ENCODE measurements around the gene CYB561A3.

The CYB561A3 gene

GRCh38 chr11:61329871-61330270 lies 31.8 kb downstream of the CYB561A3 start:
- ATAC-seq (ENCODE audit: low read depth) (no peak), DNase-seq (ENCODE audit: low spot score) (no peak)
- H3K4me3 ChIP-seq (ENCODE audit: severe bottlenecking), result no peak overlapping the region
- H3K27me3 ChIP-seq (ENCODE audit: insufficient read depth, poor library complexity, severe bottlenecking), result no peaks in the 10 kb centered on the region
- TF ChIP-seq CTCF (IDR thresholded peaks at IDR 0.05; ENCODE audit: poor library complexity, severe bottlenecking), result no peak
- H3K27ac ChIP-seq (ENCODE audit: poor library complexity, severe bottlenecking), result no peak overlapping the region
- peaks cover 24% of the 10 kb centered on the region for H3K4me1 ChIP-seq (ENCODE audit: insufficient read depth, poor library complexity, severe bottlenecking)
- no peaks in the 10 kb centered on the region for H3K9me3 ChIP-seq (ENCODE audit: severe bottlenecking)
- H3K36me3 ChIP-seq (ENCODE audit: low read depth), result peaks cover 61% of the 10 kb centered on the region

- TF ChIP-seq CTCF (IDR thresholded peaks at IDR 0.05; ENCODE audit: poor library complexity, severe bottlenecking), result no peak
- ATAC-seq (ENCODE audit: low read depth) (no peak), DNase-seq (ENCODE audit: low spot score) (no peak)
- Histone ChIP-seq H3K4me3 (ENCODE audit: severe bottlenecking) (no peak overlapping the region), H3K27ac (ENCODE audit: poor library complexity, severe bottlenecking) (no peak overlapping the region), H3K36me3 (ENCODE audit: low read depth) (peaks cover 76% of the 10 kb centered on the region), H3K4me1 (ENCODE audit: insufficient read depth, poor library complexity, severe bottlenecking) (peaks cover 17% of the 10 kb centered on the region), H3K9me3 (ENCODE audit: severe bottlenecking) (no peaks in the 10 kb centered on the region), H3K27me3 (ENCODE audit: insufficient read depth, poor library complexity, severe bottlenecking) (no peaks in the 10 kb centered on the region)
Measured at GRCh38 chr11:61328351-61328750, 33.3 kb downstream of the CYB561A3 start.

- Histone ChIP-seq H3K27me3 (ENCODE audit: insufficient read depth, poor library complexity, severe bottlenecking) (no peaks in the 10 kb centered on the region), H3K36me3 (ENCODE audit: low read depth) (peaks cover 83% of the 10 kb centered on the region), H3K9me3 (ENCODE audit: severe bottlenecking) (no peaks in the 10 kb centered on the region), H3K4me3 (ENCODE audit: severe bottlenecking) (no peak overlapping the region), H3K27ac (ENCODE audit: poor library complexity, severe bottlenecking) (no peak overlapping the region), H3K4me1 (ENCODE audit: insufficient read depth, poor library complexity, severe bottlenecking) (peaks cover 17% of the 10 kb centered on the region)
- no peak for DNase-seq (ENCODE audit: low spot score)
- ATAC-seq (ENCODE audit: low read depth), result no peak
- no peak for TF ChIP-seq CTCF (IDR thresholded peaks at IDR 0.05; ENCODE audit: poor library complexity, severe bottlenecking)
Measured at GRCh38 chr11:61327669-61328071, 34.0 kb downstream of the CYB561A3 start.

GRCh38 chr11:61325649-61326414 lies 35.9 kb downstream of the CYB561A3 start:
- no peak for TF ChIP-seq CTCF (IDR thresholded peaks at IDR 0.05; ENCODE audit: poor library complexity, severe bottlenecking)
- no peaks in the 10 kb centered on the region for H3K27me3 ChIP-seq (ENCODE audit: insufficient read depth, poor library complexity, severe bottlenecking)
- no peak overlapping the region for H3K4me3 ChIP-seq (ENCODE audit: severe bottlenecking)
- H3K4me1 ChIP-seq (ENCODE audit: insufficient read depth, poor library complexity, severe bottlenecking), result peaks cover 8% of the 10 kb centered on the region
- no peak for DNase-seq (ENCODE audit: low spot score)
- ATAC-seq (ENCODE audit: low read depth), result peak; percentile 89
- no peak overlapping the region for H3K27ac ChIP-seq (ENCODE audit: poor library complexity, severe bottlenecking)
- H3K36me3 ChIP-seq (ENCODE audit: low read depth), result peaks cover 95% of the 10 kb centered on the region
- no peaks in the 10 kb centered on the region for H3K9me3 ChIP-seq (ENCODE audit: severe bottlenecking)

- Histone ChIP-seq H3K9me3 (ENCODE audit: severe bottlenecking) (no peaks in the 10 kb centered on the region), H3K36me3 (ENCODE audit: low read depth) (peaks cover 94% of the 10 kb centered on the region), H3K27me3 (ENCODE audit: insufficient read depth, poor library complexity, severe bottlenecking) (no peaks in the 10 kb centered on the region), H3K27ac (ENCODE audit: poor library complexity, severe bottlenecking) (no peak overlapping the region), H3K4me3 (ENCODE audit: severe bottlenecking) (no peak overlapping the region), H3K4me1 (ENCODE audit: insufficient read depth, poor library complexity, severe bottlenecking) (no peaks in the 10 kb centered on the region)
- DNase-seq (ENCODE audit: low spot score) (no peak), ATAC-seq (ENCODE audit: low read depth) (peak; percentile 33; the same call in 1 of the 3 replicates)
- TF ChIP-seq CTCF (IDR thresholded peaks at IDR 0.05; ENCODE audit: poor library complexity, severe bottlenecking), result no peak
Measured at GRCh38 chr11:61315260-61315659, 46.4 kb downstream of the CYB561A3 start.

Data from RWPE2 (cell line).